Activated T-helper 1 cell treated with anti-CD3 and anti-CD28 coated beads, Interleukin-2, amount 50 U/mL, for 16 hours (primary cell): ENCODE data around the gene CPNE6.
A peak's percentile ranks its signal among the peaks of the same experiment; 100 is the strongest.

Experiments
- DNase-seq, 2 donors: peaks; one replicate each; pipeline ENCODE4 v3.0.0-alpha.2; 2020; ENCODE audit warnings: low read depth in 1 of 2, low spot score in 1 of 2

CPNE6 gene

GRCh38 chr14:24068711-24069410, 2.5 kb upstream of the CPNE6 start:
- DNase-seq = no peak

- DNase-seq = no peak
Measured at GRCh38 chr14:24069411-24069735, 2.0 kb upstream of the CPNE6 start.

- DNase-seq = no peak
Measured at GRCh38 chr14:24070285-24071143, 848 bp upstream of the CPNE6 start.

GRCh38 chr14:24071836-24072430, 571 bp downstream of the CPNE6 start:
- DNase-seq = no peak

GRCh38 chr14:24072436-24072835, 1.1 kb downstream of the CPNE6 start:
- no peak for DNase-seq

- DNase-seq = no peak
Measured at GRCh38 chr14:24072881-24073877, 1.8 kb downstream of the CPNE6 start.

- DNase-seq = no peak
Measured at GRCh38 chr14:24074625-24075484, 3.5 kb downstream of the CPNE6 start.

- DNase-seq = no peak
Measured at GRCh38 chr14:24075485-24076301, 4.3 kb downstream of the CPNE6 start.

- no peak for DNase-seq
Measured at GRCh38 chr14:24076302-24076601, 4.9 kb downstream of the CPNE6 start.

- DNase-seq = no peak
Measured at GRCh38 chr14:24077086-24077485, 5.7 kb downstream of the CPNE6 start.

- no peak for DNase-seq
Measured at GRCh38 chr14:24078146-24078545, 6.8 kb downstream of the CPNE6 start.

- DNase-seq = no peak
Measured at GRCh38 chr14:24079491-24080141, 8.3 kb downstream of the CPNE6 start.

GRCh38 chr14:24080142-24080530, 8.8 kb downstream of the CPNE6 start:
- DNase-seq = no peak

GRCh38 chr14:24080888-24081738, 9.8 kb downstream of the CPNE6 start:
- peak; percentile 43 to 44 for DNase-seq

GRCh38 chr14:24081739-24082211, 10.4 kb downstream of the CPNE6 start:
- no peak for DNase-seq

GRCh38 chr14:24082411-24083080, 11.2 kb downstream of the CPNE6 start:
- no peak for DNase-seq

- no peak for DNase-seq
Measured at GRCh38 chr14:24083462-24083861, 12.1 kb downstream of the CPNE6 start.
